Measurements from ENCODE around the gene WDR11.

- TF ChIP-seq CTCF (IDR thresholded peaks at IDR 0.05), result no peak
- TF ChIP-seq EP300 (IDR thresholded peaks at IDR 0.05), result no peak
- TF ChIP-seq POLR2A (IDR thresholded peaks at IDR 0.05), result no peak
These were observed 40.2 kb downstream of the WDR11 start for GRCh38 chr10:120891365-120891764.

Measured in ovary (tissue), 3 donors.